NOMO-1 treated with DMSO at 0.1 percent for 48 hours (cell line): ENCODE measurements around the gene OR6K6.

Experiments
- DNase-seq: peaks from one replicate; lab custom pipeline; 2025; ENCODE audit not compliant: unreplicated experiment; lab: John Stamatoyannopoulos, UW

Gene OR6K6

GRCh38 chr1:158754420-158754819 is at the start of gene OR6K6:
Gene OR6K6 (plus strand): TSS chr1:158754720. CDS start chr1:158754888, 168 bp downstream.
- no peak for DNase-seq

DNA sequence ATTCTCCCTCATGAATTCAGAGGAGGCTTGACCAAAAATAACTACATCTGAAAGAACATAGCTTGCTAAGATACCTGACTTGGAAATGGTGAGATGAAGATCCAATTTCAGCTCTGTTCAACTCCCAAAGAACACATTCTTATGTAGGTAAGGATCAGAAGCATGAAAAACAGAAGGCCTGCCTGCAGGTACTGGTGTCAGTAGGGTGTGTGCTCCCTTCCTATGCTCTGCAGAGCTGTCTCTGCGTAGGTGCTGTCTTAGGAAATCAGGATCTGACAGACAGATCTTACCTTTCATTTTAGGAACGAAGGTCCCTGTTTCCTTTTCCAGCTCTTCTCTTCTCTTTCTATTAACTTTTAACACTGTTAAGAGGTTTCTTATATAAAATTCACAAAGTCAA is 48.4 kb upstream of the OR6K6 start:
- no peak for DNase-seq

DNA sequence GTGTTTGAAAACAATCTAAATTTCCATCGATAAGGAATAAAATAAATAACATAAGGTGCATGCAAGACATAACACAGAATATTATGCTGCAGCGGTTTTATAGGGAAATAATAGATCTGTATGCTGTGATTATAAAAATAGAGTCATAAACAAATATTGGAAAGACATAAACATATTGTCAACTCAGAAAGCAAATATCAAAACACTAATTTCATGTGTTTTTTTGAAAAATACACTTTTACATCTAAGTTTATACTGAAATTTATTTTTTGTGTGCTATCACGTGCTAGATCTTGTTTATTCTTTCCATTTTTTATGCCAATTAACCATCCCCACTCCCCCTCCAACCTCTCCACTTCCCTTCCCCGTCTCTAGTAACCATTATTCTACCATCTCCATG is 43.4 kb upstream of the OR6K6 start:
- DNase-seq, result no peak

DNA sequence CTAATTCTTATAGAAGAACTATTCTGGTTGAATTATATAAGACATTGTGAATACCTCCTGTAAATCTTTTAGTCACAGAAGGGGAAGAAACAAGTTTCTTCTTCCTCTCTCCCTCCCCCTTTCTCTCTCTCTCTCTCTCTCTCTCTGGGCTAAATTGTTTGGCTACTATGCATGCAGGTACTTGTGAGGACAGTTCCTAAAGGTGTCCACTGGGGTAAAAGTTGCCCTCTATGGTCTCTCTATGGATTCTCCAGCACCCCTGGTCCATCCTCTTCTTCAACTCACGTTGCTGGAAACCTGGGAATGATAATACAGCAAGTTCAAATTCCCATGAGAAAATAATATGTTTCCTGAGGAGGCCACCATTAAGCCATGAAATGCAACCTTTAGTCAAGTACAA is 39.8 kb upstream of the OR6K6 start:
- no peak for DNase-seq

- DNase-seq, result no peak
Observed at GRCh38 chr1:158716335-158716734, 38.2 kb upstream of the OR6K6 start.

GRCh38 chr1:158717344-158717743 is 37.2 kb upstream of the OR6K6 start:
- DNase-seq, result no peak

GRCh38 chr1:158719664-158720063 is 34.9 kb upstream of the OR6K6 start:
- no peak for DNase-seq

DNA sequence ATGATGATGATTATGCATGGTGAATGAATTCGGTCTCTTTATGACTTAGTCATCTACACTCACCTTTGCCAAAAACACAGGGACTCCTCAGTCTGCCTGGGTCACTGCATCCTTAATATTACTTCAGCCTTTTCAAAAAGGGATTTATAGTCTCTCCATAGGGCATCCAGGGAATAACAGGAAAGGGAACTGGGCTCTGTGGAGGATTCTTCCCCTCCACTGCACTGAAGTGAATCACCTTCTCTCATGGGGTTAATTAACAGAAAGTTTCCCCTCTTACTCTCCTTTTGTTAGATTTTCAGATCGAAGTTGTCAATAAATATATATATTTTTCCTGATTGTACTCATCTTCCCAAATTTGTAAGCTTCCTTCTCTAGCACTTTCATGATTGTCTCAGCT is 33.9 kb upstream of the OR6K6 start, which contains the start of gene OR6K3:
TSS of gene OR6K3 (minus strand) at position 101 of the 400 bp plus-strand sequence. CDS start 2,605 bp downstream, outside the sequence.
- no peak for DNase-seq

GRCh38 chr1:158724442-158724841 is 30.1 kb upstream of the OR6K6 start:
- DNase-seq, result no peak

DNA sequence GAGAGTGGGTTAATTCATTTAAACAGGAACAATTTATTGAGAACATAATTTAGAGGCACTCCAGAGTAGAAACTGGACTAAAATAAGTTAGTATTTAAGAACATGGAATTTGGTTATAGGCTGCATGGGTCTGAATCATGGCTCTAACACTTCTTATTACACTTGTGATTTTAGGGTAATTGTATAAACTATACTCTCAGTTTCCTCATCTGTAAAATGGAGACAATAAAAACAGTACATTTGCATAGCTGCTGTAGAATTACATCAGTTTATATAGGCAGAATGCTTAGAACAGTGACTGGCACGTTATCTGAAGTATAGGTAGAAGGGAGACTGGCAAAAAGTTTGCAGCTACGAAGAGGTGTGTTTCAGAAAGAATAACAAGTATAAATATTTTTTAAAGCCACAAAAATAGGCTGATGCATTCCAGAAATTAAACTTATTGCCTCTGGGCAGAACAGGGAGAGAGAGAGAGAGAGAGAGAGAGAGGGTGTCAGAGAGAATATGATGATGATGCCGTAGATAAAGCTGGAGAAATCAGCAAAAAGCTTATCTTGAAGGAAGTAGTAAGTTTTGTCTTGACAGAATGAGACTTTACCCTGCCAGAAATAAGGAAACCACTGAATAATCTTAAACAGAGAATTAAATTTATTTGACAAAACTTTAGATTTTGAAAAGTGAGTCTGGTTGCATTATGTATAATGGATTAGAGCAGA is 25.9 kb upstream of the OR6K6 start:
- no peak for DNase-seq

DNA sequence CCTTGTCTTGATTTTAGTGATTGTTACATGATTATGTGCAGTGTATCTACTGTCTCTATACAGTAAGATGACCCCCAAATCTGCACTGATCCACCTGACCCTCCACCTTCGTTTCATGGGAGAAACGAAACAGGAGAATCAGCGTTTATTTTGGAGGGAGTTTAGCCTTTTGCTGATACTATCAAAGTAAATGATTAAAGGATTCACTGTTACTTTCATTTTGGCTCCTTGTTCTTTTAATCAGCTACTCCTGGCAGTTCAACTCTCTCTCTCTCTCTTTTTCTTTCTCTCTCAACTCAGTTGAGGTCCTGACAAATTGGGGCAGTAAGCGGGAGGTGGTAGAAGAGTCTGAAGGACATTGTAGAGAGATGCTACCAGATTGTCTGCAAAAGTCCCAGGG is 24.1 kb upstream of the OR6K6 start:
- no peak for DNase-seq

DNA sequence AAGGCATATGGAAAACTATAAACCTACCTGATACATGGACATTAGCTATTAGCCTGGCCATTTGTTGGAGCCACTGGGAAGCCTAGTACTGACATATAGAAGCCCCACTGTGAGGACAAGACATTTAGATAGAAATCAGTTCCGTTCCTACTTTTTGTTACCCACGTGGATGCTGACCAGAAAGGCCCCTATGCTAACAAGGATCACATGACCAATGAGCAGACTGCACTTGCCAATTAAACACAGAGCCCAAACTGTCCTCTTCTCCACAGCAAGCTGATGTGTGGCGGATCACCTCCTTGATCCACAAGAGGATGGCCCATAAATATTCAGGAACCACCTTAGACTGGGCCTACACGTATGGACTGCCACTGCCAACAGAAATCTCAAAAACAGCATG is 22.8 kb upstream of the OR6K6 start:
- DNase-seq, result no peak

GRCh38 chr1:158732524-158732923 is 22.0 kb upstream of the OR6K6 start:
- no peak for DNase-seq

GRCh38 chr1:158735848-158736247 is 18.7 kb upstream of the OR6K6 start:
- DNase-seq, result no peak

DNA sequence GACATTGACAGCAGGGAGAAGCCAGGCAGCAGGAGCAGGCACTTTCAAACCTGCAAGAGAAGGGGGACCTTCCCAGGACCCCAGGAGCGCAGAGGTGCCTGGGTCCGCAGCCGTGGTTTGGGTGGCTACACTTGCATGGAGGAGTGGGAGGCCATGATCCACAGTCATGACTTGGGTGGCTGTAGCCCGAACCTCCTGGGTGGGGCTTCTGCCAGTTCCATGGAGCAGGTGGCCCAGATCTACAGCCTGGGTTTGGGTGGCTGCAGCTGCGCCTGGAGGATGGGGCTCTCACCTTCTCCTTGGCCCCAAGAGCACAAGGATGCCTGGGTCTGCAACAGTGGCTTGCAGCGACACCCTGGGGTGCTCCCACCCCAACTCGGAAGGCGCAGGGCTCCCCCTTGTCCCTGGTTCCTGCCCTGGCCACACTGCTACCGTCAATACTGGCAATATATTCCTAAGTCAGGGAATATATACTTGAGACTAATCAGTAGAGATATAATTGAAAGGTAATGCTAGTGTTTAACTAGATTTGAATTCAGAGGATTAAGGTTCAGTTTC is 2.3 kb upstream of the OR6K6 start:
- DNase-seq, result no peak

DNA sequence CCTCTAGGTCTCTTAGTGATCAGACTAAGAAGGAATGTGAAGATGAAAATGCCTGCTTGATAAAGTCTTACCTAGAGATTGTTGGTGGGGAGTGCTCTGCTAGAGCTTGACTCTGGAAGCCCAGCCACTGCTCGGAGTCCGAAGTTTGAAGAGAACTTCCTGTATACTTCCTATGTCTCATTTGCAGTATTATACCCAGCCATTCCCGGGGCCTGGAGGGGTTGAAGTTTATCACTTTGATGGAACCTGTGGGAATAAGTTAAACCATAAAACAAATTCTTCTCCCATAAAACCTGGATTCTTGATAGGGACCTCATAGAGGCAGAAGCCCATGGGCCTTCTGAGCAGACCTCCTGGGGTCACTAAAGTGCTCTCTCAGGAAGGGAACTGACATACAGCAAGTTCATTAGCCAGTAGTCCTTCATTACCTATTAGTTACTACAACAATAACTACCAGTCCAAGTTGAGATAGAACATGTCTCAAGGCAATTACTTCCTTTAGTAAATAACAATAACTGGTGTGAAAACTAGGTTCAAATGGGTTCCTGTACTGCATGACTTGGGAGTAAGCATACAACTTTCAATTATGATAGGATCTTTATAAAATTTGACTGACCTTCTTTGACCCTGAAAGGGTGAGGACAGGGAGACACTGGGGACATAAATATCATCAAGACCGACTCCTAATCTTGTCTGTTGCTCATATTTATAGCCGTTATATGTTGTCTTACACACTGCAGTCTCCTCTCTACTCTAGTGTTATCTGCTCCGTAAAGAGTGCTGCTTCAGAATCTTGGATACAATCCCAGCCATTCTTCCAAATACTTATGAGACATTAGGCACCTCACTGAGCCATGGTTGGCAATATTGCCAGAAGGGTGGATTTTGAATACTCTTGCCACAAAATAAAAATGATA is 17.7 kb downstream of the OR6K6 start, which contains the start of gene OR6N1:
TSS of gene OR6N1 (minus strand) at position 246 of the 917 bp plus-strand sequence. CDS start 5,513 bp downstream, outside the sequence.
- DNase-seq, result no peak

DNA sequence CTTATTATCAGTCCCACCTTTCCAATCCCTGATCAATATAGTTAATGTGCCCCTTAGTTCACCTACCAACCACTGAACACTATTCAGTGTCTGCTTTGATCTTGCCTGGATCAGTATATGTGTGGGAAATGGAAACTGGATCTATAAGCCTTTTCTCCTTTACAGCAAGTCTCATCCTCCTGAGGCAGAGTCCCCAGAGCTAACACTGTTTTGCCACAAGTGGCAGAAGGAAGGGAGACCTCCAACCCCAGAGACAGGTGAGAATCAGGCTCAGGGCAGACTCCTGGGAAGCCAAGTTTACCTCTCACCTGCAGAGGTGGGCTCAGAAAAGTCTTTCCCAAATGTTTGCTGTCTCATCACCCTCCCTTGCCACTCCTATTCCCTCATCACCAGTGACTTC is 26.6 kb downstream of the OR6K6 start, which contains the start of gene OR6N2:
TSS of gene OR6N2 (minus strand) at position 101 of the 400 bp plus-strand sequence. CDS start 3,569 bp downstream, outside the sequence.
- no peak for DNase-seq

- DNase-seq, result peak; percentile 42
Observed at GRCh38 chr1:158793604-158794003, 39.1 kb downstream of the OR6K6 start.

- no peak for DNase-seq
Observed at GRCh38 chr1:158794247-158794646, 39.7 kb downstream of the OR6K6 start.

DNA sequence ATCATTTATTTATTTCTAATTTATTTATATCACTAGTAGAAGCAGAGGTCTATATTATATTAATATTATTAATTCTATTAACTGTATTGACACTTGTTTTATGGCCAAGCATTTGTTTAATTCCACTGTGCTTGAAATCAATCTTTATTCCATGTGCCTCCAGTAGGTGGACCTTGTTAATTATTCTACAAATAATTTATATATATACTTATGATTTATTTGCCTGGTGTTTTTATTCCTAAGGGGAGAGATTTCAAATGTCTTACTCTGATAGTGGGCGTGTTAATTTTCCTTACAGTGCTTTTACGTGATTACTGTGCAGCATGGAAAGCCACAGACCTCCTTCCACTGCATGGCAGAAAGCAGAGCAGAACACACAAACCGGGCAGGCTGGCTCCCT is 44.0 kb downstream of the OR6K6 start:
- DNase-seq, result no peak

GRCh38 chr1:158799689-158800088 is 45.2 kb downstream of the OR6K6 start:
- DNase-seq, result no peak
